ENCODE measurements around the gene ANKRD22.

GRCh38 chr10:88813200-88813599 lies 38.4 kb downstream of the ANKRD22 start:
- TF ChIP-seq CTCF (IDR thresholded peaks at IDR 0.05) (no peak), ZFX (IDR thresholded peaks at IDR 0.05; ENCODE audit: borderline replicate concordance) (no peak)

Data from 22Rv1 (cell line).